Left forelimb (tissue), 1 donor: ENCODE results near the gene NAT8L.
A peak's percentile ranks its signal among the peaks of the same experiment; 100 is the strongest.

Experiments
- DNase-seq: peaks from one replicate; pipeline ENCODE4 v3.0.0-alpha.2; 2018; ENCODE audit warnings: low spot score

NAT8L gene

DNA sequence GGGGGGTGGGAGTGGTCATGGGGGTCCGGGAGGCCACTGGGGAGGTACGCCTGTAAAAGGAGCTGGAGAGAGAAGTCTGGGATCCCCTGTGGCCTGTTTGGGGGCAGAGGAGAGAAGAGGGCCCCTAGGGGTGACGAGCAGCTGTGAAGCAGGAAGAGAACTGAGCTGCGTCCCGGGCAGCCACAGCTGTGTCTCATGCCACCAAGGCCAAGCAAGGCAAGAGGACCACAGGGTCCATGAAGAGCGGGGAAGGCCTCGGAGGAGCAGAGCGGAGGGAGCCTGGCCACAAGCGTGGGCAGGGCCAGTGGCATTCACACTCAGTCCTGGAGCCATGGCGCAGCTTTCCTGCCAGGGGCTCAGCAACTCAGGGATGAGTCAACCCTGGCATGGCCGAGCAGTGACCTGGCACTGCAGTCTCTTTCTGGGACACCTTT, 13.6 kb upstream of the NAT8L start:
- DNase-seq, result no peak

DNA sequence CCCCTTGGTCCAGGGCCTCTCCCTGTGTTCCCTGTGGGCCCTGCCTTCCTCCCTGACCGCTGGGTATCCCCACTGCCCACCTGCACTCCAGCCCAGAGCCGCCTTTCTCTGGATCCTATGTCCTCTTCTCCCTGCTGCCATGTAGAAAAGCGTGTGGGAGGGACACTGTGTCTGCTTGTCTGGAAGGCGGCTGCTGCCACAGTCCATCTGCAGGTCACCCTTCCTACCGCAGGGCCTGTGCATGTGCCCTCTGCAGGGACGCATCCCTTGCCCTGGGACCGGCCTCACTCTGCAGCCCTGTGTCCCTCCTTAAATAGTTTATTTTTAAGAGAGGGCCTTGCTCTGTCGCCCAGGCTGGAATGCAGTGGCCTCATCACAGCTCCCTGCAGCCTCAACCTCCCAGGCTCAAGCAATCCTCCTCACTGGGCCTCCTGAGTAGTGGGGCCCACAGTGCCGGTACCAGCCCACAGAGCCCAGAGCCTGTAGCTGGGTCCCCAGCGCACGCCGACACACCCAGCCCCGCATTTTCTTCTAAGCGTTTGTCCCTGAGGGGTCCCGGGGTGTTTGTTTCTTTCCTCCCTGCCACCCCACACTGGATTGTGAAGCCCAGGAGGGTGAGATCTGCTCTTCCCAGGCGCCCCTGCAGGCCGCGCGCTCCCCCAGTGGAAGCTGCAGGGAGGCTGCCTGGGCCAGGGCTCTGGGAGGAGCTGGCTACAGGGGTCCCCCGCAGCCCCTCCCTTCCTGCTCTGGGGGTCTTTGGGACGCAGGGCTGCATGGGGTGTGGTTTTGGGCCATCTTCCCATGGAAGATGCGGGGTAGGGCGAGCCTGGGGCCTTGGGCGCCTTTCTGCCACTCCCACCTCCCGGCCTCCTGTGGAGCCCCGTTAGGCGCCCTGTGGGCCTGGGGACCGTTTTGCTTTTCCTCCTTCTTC, 12.8 kb upstream of the NAT8L start:
- DNase-seq, result no peak

DNA sequence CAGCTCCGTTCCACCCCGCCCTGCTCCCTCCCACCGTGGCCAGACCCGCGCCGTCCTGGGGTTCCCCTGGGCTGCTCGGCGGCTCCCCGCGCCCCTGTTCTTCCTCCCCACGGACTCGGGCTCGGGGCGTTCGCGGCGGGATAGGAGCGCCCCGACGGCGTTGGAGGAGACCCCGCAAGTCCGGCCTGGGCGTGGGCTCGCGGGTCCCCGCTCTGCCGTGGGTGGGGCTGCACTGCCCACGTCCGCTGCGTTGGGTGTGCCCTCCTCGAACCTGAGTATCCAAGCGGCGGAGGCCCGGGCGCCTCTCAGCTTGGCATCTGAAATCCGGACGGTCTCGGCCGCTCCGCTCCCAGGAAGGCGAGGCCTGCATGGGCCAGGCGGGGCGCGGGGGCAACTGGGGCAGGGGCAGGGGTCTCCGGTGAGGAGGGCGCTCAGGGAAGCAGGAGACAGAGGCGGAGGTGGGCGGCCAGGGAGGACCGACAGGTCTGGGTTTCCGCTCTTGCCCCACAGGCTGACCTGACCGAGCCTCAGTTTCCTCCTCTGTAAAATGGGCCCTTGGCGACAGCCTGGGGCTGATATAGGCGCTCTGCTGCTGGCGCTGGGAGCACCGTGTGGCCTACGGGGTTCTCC, 12.0 kb upstream of the NAT8L start:
- no peak for DNase-seq

DNA sequence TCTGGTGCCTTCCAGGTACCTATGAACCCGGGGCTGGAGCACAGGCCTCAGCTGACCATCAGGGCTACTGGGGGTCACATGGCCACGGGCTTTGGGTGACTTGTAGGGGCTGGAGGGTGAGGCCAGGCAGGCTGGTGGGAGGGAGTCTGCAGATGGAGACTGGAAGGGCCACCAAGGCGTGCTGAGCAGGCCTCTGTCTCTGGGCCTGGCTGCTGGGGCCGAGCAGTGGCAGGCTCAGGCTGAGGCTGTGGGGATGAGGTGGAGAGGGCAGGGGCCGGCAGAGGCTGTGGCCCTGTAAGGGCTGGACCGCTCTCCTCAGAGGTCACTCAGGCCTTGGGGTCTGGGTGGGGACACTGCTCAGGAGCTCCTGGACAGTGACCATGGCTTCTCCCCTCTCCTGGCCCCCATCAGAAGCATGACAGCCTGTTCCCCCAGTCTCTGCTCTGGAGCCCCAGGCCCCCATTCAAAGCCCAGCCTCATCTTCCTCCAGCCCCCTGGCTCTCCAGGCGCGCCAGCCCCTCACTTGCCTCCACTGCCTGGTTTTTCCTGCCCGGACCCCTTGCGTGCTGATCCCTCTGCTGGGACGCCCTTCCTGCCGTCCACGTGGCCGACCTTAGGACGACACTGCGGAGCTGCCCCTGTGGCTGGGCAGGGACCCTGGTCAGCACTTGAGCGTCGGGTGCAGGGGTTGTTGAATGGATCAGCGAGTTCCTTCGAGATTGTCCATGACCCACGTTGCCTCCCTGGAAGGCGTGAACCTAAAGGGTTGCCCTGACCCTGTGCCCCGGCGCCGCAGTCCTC, 11.1 kb upstream of the NAT8L start:
- no peak for DNase-seq

DNA sequence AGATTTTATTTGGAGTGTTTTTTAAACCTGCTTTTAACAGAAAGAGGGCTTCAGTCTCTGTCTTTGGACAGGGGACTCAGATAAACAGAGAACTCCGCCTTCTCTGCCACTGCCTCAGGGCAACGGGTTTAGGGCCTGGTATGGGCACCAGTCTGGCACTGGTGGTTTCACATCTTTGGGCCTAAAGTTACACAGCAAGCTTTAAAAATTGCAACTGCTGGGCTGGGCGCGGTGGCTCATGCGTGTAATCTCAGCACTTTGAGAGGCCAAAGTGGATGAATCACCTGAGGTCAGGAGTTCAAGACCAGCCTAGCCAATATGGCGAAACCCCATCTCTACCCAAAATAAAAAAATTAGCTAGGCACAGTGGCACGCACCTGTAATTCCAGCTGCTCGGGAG, 10.3 kb upstream of the NAT8L start:
- no peak for DNase-seq

DNA sequence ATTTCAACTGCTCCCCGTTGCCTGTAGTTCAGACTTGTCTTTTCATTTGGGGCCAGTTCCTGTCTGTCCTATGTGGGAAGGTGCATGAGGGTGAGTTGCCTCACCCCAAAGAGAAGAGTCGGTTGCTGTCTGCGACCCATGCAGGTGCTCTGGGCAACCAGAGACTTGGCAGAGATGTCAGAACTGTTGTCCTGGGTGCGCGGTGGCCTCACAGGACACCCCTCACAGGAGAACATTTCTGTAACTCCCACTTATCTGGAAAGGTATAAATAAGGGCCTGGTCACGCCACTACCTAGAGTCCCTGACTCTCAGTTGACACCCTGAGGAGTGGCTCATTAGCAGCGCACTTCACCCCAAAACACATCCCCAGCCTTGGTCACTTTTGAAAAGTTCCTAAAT, 9.7 kb upstream of the NAT8L start:
- no peak for DNase-seq

DNA sequence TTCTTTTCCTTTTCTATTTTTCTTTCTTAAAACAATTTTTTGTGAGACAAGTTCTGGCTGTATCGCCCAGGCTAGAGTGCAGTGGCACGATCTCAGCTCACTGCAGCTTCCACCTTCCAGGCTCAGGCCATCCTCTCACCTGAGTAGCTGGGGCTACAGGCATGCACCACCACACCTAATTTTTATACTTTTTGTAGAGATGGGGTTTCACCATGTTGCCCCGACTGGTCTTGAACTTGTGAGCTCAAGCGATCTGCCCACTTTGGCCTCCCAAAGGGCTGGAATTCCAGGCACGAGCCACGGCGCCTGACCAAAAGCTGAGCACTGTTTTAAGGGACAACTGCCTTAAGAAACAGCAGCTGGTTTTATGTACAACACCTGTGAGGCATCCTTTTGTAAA, 9.3 kb upstream of the NAT8L start:
- DNase-seq, result peak; percentile 45

DNA sequence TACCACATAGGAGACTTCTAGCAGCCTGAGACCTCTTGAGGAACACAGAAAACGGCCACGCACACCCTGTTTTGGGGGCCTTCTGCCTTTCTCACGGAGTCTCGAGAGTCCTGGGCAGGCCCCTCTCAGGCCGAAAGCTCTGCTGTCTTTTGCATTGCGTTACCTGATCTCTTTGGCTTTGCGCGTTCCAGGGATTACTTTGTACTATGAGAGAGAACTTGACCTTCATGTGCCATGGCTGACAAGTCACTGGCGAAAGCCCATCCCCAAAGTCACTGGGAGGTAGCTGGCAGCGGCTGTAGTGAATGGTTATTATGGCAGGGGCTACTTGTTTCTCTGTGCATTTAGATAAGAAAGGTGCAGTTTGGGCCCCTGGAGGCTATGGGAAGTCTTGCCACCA, 8.0 kb upstream of the NAT8L start:
- peak; percentile 20 for DNase-seq

DNA sequence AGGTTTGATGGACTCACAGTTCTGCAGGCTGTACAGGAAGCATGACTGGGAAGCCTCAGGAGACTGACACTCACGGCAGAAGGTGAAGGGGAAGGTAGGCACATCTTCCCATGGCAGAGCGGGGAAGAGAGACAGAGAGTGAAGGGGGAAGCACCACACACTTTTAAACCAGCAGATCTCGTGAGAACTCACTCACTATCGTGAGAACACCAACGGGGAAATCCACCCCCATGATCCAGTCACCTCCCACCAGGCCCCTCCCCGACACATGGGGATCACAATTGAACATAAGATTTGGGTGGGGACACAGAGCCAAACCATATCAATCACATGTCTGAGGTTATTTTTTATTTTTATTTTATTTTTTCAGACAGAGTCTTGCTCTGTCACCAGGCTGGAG, 4.9 kb upstream of the NAT8L start:
- peak; percentile 28 for DNase-seq

DNA sequence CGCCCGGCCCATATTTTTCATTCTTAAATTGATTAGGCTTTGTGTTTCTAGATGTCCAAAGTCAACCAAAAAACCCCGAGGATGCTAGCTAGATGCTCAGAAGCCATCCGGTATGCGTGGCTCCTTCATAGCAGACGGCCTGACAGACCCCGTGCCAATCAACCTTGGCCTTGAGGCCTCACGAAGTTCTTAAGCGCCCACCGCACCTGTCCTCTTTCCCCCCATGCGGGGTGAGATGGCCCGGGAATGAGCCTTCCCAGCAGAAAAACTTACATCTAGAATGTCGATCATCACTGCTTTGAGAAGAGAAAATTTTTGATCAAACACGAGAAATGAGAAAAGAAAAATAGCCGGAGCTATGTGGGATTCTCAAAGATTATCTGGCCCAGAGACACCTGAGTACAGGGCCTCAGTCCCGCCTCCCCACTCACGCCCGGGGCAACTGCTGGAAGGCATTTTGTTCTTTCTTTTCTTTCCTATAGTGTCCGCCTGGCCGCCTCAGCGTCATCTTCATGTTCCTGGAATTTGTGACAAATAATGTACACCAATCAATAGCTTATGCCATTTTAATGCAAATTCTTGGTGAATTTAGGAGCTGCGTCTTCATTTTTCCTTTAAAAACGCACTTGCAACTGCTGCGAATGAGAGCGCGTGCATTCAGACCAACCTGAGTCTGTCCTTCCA, 1.6 kb upstream of the NAT8L start:
- no peak for DNase-seq

DNA sequence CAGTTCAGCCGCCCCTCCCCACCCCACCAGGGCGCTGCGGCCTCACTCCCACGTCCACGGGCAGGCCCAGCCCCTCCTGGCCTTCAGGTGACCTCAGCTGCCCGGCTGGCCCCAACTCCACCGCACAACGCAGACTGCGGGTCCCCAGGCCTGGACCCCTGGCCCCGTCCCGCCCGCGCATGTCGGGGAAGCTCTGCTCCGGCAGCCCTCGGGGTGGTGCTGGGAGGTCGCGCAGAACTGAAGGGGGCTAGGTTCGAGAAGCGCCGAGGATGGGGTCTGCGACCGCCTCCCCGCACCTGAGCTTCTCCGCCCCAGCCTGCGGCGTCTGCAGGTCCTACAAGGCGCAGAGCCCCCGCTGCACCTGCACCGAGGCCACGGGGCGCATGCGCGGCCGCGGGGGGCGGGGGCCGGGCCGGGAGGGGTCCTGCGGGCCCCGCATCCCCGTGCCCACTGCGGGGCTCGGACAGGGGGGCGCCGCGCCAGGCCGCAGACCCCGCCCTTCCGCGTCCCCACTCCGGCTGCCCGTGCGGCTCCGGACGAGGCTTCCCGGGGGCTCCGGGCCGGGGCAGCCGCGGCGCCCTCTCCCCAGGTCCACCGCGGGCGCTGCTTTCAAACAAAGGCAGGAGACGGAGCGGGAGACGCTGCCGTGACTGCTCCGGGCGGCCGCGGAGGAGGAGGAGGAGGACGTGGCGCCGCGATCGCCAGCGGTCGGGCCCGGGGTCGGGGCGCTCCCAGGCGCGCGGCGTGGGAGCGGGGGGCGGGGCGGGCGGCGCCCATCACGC, 672 bp upstream of the NAT8L start:
- no peak for DNase-seq

DNA sequence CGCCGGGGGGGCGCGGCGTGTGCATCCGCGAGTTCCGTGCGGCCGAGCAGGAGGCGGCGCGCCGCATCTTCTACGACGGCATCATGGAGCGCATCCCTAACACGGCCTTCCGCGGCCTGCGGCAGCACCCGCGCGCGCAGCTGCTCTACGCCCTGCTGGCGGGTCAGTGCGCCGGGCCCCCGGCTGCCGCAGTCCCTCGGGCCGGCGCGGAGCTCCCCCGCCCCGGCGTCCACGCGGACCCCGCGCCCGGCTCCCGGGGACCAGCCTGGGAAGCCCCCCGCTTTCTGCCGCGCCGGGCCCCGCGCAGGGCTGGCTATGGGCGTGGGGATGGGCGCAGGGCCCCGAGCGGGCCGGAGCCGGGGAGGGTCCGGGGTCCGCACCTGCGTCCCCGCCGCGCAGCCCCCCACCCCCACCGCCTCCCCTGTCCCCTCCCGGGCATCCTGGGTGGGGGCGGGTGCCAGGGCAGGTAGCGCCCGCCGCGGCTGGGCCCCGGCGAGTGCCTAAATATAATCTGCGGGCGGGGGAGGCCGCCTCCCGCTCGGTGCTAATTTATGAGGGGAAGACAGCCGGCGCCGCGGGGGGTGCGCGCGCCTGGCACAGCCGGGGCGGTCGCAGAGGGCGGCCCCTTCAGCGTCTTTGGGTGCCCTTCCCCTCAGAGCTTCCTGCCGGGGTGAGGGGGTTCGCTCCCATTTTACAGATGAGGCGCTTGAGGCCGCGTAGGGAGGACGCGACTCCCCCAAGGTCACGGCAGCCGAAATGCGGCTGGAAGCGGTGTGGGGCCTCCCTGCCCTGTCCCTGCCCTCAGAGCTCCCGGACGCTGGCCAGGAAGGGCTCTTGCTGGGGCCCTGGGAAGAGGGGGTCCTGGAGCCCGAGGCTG, 837 bp downstream of the NAT8L start:
- no peak for DNase-seq

DNA sequence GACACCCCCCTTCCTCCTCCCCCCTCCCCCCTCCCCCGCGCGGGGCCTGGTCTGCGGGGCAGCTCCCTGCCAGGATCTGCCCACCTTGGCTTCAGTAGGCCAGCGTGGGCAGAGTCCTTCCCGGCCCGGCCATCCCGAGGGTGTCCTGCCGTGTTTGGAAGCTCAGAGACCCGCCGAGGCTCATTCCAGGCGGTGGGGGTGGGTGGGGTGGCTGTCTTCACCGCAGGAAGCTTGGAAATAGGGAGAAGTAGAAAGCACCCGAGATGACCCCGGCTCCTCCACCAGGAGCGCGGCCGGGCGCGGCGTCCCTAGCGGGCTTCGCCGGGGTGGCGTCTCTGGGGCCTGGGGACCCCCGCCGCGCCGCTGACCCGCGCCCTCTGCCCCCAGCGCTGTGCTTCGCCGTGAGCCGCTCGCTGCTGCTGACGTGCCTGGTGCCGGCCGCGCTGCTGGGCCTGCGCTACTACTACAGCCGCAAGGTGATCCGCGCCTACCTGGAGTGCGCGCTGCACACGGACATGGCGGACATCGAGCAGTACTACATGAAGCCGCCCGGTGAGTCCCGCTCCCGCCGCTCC, 1.6 kb downstream of the NAT8L start:
- DNase-seq, result no peak

DNA sequence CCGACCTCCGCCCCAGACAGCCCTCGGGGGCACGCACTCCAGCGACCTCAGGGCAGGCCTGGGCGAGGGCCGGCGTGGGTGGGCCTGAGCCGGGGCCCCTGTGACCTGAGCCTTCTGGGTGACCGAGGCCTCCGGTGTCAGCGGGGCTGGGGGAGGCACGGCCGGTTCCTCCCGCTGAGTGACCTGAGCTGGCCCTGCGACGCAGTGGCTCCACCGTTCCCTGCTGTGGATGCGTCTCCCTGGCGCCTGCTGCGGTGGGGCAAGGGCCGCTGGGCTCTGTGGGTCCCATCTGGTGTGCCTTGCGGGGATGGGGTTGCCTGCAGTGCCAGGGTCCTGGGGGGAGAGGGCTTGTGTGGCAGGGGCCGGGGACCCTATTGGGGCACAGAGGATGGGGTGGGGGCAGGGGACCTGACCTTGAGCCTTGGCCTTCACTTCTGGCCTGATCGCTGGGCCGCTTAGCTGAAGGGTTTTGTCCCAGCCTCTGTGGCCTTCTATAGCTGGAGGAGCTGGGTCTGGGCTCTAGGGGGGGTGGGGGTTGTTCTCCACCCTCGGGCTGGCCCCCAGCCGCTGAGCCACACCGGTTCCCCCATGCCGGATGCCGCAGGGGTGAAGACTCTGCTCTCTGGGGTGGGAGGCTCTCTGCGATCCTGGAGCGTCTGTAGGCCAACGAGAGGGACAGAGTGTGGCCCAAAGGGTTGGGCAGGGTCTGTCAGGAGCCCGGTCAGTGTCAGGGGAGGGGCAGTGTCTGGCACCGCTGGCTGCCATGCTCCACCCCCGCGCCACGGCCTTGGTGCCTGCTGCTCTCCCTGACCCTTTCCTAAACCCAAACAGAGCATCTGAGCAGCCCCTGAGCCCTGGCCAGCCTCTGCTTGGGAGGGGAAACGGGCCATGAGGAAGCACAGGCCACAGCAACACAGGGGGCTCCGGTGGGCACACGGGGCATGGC, 2.3 kb downstream of the NAT8L start:
- DNase-seq, result no peak

DNA sequence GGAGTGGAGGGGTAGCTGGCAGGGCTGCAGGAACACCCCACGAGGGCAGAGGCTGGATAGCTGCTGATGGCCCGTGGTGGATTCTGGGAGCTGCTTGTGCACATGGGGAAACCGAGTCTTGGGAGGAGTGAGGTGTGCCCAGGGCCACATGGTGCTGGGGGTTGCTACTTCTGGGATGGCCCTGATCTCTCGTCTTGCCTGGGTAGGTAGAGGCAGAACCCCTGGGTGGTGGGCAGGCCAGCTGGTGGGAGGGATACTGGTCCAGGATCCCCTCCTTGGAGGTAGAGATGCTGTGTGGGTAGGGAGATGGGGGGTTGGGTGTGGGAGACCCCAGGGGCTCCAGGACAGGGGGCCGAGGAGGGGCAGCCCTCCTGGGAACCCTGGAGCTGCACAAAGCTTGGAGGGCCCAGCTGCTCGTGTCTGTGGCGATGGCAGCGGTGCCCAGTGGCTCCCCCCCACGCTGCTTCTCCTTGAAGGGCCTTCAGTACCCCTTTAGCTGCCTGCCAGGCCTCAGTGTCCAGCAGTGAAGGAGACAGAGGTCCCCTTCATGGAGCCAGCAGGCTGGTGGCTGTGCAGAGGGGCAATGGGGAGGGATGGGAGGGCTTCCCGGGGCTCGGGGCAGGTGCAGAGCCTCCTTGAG, 3.2 kb downstream of the NAT8L start:
- DNase-seq, result no peak

DNA sequence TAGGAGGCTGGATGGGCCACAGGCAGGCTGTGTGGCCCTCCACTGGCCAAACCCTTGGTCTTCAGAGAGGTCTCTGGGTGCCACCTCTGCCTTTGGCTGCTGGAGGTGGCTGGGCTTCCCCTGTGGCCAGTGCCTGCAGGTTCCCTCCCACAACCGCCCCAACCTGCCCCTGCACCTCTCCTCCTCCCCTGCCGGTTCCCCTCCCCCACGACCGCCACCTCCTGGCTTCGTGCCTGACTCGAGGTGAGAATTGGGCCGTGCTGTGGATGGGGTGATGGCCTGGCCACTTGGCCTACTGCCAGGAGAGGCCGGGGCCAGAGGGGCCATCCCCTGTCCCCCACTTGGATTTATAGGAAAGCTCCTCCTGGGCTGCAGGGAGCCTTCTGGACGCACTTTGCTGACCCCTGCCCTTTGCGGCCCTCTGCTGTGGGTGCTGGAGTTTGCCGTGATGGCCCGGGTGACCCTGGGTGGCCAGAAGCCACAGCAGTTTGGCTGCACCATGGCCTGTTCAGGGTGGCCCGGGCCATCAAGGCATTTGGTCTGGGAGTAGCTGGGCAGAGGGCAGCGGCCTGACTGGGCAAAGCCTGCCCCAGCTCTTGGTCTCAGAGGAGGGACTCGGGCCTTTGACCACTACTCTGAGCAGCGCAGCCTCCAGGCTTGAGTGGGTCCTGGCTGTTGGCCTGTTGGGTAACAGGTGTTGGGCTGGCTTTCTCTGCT, 3.8 kb downstream of the NAT8L start:
- DNase-seq, result no peak

DNA sequence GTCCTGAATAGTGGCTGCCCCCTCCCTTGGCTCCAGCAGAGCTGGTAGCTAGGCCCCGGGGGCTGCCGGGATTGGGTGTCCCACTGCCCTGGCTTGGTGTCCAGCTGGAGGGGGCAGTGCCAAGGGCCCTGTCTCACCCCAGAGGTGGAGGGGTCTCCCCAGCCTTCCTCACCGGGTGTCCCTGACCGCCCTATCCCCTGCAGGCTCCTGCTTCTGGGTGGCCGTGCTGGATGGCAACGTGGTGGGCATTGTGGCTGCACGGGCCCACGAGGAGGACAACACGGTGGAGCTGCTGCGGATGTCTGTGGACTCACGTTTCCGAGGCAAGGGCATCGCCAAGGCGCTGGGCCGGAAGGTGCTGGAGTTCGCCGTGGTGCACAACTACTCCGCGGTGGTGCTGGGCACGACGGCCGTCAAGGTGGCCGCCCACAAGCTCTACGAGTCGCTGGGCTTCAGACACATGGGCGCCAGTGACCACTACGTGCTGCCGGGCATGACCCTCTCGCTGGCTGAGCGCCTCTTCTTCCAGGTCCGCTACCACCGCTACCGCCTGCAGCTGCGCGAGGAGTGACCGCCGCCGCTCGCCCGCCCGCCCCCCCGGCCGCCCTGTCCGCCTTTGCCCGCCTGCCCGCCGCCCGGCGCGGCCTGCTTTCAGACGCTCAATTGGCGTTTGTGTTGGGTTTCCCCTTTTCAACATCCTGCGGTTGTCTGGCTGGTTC, 4.6 kb downstream of the NAT8L start:
- no peak for DNase-seq
